Pulmonary artery endothelial cell (primary cell): ENCODE measurements around the gene VENTX. TPM values are rescaled to one million over a fixed set of nuclear protein-coding genes. Genes with fewer than 3 reads are reported as not detected.

Experiments
- DNase-seq: peaks from one replicate; pipeline ENCODE4 v3.0.0-alpha.2; 2011; ENCODE audit warnings: low read depth, low spot score
- total RNA-seq: library from RNA; depleted of rRNA; stranded (reverse); fragments of >200 nt; gene quantifications from 2 replicates; pipeline ENCODE4 v1.2.3, GENCODE V29; 2014

VENTX gene
- total RNA-seq, 1 donor from 2014 or later, result not detected

DNA sequence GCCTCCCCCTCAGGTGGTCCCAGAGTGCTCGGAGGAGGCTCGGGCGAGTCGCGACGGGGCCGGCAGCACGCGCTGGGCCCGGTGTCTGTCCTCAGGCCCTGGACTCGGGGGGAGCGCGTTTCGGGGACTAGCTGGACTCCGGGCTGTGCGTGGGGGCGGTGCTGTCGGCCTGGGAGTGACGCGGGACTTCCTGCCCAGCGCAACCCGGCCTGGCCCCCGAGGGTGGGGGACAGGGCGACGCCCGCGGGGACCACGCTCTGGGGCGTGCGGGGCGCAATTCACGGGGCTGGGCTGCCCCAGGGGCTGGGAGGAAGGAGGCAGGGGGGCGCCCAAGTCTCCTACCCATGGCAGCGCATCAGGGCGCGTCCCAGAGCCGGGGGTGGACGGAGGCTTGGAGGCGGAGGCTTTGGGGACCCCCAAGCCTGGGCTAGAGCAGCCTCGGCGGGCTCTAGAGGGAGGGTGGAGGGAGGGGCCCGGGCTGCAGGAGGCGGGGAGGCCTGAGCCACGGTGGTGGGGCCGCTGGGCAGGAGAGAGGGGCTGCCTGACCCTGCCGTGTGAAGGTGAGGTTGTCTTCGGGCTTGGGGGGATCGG, 2.3 kb upstream of the VENTX start:
- DNase-seq, result no peak

DNA sequence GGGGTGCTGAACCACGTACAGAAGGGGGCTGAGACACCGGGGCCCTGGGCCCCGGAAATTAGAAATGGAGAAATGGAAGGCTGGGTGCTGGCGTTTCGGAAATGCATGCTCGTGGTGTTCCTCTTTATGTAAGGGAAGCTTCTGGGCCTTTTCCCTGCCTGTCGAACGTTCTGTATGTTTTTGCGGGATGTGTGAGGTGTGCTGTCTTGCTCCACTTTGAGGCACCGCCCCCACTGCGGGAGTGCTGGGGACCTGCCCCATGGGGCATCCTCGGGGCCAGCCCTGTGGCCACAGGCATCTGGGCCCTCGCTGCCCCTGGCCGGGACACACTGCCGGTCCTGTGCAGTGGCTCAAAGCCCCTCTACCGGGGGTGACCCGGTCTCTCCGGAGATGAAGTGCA, 1.7 kb upstream of the VENTX start:
- no peak for DNase-seq

DNA sequence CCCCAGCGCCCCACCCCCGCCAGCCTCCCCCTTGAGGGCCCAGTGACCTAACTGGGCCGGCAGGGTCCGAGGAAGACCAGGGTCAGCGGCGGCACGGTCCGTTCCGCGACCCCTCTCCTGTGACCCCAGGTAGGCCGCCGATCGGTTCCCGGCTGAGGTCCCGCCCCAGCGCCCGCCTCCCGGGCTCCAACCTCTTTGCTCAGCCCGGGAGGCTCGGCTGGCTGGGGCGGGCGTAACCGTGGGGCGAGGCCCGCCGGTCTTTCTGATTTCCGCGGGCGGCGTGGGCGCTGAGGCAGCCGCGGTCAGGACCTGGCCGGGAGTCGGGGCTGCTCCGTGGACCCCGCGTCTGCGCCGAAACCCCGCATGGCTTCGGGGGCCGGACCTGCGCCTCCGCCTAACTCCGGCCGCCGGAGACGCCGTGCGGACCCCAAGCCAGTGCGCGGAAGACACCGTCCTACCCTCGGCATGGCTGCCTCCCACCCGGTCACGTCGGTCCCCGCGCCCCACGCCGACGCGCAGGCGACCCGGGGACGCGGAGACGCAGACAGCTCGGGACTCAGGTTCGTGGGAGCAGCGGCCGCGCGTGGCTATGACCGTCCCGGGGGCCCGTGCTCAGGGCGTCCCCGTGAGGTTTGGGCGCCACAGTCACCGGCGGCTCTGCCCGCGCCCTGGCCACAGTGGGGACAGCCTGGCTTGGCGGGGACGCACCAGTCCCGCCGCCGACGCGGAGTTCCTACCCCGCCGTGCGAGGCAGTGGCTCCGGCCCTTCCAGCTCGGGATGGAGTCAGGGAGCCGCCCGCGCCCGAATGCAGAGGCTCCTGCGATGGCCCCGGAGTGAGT, 1.0 kb upstream of the VENTX start:
- no peak for DNase-seq

DNA sequence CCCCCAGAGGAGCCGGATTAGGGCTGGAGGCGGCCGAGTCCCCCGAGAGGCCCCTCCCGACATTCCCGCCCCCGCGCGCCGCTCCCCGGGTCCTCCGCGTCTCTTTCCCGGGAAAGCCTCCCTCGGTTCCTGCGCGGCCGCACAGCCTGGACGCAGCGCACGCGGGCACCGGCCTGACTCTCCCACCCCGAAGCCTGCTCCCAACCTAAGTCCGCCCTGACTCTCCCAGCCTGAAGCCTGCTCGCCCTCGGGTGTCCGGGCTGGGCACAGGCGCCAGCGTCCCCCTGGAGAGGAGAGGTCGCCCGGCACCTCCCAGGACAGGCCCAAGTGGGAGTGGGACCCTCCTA, 441 bp upstream of the VENTX start:
- no peak for DNase-seq

DNA sequence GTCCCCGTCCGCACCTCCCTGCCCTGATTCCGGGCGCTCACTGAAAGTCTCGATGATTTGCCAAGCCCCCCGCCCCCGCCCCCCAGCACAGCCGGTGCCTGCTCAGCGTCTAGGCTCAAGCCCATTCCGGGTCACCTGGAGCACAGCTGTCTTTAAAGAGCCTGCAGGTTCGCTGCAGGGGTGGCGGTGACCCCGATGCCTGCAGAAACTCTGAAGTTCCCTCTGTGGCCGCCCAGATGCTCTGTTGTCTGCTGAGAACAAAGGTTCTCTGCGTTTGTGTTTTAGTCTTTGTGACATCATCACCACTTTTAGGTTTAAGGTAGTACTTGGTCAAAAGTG, 780 bp downstream of the VENTX start:
- DNase-seq, result no peak

DNA sequence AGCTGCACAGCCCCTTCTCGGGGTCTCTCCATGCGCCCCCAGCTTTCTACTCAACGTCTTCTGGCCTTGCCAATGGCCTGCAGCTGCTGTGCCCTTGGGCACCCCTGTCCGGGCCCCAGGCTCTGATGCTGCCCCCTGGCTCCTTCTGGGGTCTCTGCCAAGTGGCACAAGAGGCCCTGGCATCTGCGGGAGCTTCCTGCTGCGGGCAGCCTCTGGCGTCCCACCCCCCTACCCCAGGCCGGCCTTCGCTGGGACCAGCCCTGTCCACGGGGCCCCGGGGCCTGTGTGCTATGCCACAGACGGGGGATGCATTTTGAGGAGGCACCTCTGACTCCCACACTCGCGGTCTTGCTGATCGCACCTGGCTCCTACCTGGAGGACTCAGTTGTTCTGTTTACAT, 2.3 kb downstream of the VENTX start:
- DNase-seq, result no peak

DNA sequence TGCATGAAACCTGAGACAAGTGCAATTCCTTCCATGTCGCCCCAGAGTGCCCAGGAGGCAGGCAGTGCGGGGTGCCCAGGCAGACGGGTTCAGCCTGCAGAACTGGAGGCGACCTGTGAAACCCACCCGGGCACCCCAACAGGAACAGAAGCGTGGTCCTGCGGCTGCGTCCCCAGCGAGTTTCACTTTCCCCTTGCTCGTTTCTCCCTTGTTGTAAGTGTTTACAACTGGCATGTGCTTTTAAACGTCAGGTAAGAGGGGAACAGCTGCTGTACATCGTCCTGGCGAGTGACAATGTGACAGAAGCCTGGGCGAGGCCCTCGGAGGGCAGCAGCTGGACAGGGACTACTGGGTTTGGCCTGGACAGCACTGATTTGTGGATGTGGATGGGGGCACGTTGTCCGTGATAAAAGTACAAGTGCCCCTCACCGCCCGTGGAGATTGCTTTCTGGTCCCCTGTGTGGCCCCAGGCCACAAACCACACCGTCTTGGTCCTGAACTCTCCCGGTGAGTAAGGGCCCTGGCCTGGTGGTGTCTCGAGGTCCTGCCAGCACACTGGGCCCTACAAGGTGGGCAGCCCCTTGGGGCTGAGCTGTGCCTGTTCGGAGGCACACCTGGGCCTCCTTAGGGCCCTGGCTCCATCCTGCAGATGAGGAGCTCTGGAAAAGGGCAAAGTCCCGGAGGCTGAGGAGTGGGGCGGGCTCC, 4.0 kb downstream of the VENTX start:
- no peak for DNase-seq

DNA sequence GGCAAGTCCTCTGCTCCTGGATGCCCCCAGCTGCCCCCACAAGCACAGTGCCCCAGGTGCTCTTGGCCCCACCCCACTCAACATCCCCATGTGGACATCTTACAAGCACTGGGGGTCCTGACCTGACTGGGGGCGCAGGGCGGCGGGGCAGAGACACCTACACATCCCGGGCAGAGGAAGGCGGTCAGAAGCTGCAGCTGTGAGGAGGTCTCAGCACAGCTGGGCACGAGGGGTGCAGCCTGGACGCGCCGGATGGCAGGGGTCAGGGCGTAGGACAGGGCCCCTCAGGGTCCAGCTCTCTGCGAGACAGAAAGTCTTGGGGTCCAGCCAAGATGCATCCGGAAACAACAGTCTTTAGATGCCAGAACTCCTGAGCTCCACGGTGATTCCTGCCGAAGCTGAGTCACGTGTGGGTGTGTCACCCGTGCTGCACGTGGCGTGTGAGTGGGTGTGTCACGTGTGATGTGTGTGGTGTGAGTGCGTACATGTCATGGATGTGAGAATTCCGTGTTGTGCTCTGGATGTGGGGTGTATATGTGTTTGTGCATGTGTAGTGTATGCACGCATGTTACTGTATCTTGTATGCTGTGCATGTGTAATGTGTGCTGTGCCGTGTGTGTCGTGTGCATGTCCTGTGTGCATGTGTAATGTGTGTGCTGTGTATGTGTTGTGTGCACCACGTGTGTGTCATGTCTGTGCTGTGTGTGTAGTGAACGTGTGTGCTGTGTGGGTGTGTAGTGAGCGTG, 5.1 kb downstream of the VENTX start:
- DNase-seq, result no peak

DNA sequence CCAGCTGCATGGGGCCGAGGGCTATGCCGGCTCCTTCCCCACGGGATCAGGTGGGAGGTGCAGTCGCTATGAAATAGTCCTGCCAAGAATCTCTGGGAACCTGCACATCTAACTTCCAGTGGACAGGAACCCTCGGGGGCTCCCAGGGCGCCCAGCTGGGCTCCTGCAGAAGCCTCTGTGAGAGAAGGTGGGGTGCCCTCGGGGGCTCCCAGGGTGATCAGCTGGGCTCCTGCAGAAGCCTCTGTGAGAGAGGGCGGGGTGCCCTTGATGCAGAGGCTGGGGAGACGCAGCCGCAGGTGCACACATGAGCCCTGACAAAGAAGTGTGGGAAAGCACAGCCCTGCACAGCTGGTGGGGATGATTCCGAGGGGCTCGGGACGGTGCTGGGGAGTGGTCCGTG, 5.9 kb downstream of the VENTX start:
- no peak for DNase-seq

DNA sequence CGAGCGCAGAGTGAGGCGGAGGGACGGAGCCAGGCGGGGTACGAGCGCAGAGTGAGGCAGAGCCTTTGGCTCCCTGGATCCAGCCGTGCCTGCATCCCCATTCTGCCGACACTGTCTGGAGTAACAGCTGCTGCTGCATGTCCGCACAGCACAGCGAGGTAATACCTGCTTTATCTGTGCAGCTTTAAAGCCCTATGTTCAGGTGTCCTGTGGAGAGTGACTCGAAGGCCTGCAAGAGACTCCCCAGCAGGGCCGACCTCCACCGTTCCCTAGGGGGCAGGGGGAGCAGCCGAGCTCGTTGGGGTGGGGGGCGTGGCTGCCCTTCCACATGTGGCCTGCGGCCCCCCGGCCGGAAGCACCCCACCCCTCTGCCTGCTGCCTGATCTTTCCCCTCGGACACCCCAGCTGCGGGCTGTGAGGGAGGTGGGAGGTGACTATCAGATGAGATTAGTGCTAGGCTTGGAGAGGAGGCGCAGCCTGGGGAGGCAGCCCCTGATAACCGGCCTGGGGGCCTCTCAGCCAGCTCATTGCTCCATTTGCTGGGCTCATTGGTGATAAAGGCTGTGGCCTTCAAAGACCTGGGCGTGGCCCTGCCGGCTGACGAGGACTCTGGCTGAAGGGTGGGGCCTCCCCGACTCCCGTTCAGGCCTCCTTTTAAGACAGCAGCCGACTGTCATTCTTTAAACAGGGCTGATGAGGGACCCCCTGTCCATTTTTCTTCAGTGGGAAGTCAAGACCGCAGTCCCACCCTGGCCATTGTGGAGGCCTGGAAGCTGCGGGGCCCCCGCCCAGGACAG, 8.0 kb downstream of the VENTX start:
- DNase-seq, result no peak

DNA sequence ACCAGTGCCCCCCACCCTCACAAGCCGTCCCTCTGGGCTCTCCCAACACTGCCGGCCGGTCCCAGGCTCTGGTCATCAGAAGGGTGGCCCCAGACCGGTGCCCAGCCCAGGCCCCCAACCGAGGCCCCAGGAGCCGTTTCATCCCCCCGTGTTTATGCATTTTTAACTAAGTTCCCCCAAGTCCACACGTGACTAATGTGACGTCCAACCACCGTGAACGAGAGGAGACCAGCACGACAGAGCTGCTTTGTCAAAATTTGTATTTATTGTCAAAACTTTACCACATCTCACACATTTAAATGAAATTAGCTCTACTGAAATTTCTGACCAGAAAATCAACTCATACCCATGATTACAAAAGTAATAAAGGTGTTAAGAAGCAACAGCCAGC, 8.6 kb downstream of the VENTX start:
- no peak for DNase-seq

DNA sequence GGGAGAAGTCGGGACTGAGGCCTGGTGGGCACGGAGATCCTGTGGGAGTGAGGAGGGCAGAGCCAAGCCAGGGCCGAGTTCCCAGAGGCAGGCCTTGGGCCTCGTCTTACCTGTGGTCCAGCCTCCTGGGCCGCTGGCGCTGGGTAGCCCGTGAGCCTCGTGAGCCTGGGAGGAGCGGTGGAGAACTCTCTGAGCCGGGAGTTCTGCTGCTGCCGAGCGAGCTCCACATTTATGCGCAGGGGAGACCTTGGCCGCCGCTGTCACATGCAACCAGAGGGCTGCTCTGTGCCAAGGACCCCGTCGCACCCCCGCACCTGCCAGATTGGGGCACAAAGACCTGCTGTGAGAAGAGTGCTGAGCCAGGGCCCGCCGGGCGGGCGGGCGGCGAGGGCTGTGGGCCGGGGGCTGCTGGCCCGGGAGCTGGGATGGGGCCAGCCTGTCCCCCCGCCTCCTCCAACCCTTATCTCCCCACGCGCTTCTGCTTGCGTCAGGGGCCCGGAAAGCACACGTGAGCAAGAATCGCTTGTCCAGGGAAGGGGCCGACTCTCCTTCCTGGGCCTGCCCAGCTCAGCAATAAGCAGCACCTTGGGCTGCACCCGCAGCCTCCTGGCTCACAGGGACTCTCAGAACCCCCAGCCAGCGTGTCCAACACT, 10.2 kb downstream of the VENTX start:
- DNase-seq, result no peak

DNA sequence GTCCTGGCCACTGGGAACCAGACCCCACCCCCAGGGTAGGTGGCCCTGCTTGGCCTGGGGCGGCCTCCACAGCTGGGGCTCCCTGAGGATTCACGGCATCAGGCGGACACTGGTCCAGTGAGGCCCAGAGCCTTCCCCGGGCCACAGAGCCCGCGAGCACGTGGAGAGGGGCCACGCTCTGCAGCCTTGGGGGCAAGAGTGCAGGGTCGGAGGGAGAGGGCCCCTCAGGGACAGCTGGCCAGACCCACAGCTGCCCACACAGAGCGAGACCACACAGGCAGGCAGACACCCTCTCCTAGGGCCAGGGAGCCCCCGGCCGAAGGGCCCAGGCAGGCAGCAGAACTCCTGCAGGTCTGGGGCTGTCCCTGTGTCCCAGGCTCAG, 10.7 kb downstream of the VENTX start:
- DNase-seq, result no peak

DNA sequence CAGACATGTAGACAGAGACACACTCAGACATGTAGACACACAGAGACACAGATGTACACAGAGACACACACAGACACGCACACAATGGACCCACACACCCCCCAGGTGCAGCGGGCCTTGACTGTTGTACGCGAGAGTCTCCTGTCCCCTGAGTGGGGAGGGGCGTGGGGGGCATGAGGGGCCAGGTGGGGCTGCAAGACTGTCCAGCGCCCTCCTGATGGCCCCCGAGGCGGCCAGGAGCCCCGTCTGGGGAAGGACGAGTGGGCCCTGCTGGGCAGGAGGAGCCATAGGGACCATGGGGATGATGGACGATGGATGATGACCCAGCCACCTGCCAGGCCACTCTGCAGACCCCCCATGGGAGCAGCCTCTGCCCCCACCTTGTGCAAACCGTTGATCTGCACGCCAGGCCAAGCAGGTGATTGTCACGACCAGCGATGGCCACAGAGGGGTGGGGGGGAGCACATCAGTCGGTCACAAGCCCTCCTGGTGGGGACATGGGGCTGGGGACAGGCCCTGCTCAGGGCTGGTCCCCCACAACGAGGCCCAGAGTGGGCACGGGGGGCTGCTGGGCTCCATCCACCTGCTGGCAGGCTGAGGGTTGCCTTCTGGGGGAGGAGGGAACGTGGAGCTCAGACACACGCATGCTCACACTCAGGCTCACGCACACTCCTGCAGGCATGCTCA, 11.6 kb downstream of the VENTX start:
- no peak for DNase-seq

DNA sequence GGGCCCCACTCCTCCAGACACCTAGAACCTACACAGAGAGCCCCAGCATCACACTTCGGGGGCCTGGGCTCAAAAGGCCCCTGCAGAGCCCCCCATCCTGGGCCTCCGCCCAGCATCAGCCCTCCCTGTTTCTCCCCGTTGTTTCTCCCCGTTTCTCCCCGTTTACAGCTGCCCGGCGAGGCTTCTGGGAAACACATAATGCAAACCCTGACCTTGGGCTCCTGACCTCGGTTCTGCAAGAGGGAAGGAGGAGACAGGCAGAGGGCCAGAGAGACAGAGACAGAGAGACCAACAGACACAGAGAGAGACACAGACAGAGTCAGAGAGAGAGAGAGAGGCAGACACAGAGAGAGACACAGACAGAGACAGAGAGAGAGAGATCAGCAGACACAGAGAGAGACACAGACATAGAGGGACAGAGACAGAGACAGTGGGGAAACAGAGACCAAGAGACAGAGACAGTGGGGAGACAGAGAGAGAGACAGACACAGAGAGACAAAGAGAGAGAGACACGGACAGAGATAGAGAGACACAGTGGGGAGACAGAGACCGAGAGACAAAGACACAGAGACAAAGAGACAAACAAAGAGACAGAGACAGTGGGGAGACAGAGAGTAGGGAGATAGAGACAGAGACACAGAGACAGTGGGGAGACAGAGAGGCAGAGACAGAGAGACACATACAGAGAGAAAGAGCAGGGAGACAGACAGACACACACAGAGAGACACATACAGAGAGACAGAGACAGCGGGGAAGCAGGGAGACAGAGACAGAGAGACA, 12.5 kb downstream of the VENTX start:
- DNase-seq, result no peak

DNA sequence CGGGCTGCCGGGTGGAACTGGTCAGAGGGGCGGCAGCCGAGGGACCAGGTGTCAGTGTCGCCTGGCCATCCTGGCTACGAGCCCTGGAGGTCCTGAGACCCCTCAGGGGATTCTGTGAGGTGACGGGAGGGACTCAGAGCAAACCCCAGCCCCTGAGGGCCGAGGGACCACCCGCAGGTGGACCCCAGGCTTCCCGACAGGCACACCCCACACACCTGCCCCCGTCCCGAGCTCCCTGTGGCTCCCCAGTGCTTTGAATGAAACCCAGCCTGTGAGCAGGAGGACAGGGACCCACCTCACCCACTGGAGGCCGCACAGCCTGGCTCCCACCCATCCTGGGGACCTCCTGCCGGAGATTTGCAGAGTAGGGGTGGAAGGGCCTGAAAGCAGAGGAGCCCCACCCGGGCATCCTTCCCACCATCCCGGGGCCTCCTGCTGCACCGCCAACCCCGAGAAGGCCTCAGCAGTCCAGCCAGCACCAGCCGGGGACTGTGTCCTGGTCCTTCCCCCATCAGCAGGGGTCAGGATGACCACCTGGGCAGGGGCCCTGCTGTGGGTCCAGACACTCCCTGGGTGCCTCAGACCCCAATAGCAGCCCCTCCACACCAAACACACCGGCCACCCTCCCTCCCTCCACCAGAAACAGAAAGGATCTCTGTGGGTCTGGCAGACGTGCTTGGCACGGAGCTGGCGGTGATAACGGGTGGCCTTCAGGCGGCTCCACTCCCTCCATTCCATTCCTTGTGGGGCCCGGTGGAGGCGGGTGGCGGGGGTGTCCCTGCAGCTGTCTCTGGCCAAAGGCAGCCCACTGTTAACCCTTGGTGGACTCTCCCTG, 13.9 kb downstream of the VENTX start:
- no peak for DNase-seq

DNA sequence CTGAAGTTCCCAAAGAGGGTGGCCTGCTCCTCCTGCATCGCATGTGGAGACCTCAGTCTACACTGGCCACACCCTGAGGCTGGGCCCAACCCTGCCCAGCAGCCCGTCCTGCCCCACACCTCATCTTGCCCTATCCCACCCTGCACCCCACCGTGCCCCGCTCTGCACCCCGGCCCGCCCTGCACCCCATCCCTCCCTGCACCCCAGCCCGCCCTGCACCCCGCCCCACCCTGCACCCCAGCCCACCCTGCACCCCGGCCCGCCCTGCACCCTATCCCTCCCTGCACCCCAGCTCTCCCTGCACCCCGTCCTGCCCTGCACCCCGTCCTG, 14.5 kb downstream of the VENTX start:
- DNase-seq, result no peak

DNA sequence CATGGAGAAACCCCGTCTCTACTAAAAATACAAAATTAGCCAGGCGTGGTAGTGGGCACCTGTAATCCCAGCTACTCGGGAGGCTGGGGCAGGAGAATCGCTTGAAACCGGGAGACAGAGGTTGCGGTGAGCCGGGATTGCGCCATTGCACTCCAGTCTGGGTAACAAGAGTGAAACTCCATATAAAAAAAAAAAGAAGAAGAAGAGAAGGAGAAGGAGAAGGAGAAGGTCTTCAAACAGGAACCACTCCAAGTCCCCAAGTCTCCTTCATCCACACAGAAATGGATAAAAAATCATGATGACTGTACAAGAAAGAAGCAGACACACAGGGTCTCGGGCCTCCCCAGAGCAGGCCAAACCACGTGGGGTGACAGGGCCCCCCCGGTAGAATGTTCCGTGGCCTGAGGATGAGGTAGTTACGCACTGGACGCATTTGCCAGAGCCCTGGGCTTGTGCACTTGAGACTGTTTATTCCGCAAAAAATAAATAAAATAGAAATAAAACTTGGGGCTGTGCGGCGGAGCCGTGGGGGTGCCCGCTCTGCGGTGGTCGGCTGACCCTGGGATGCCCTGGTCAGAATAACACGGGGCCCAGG, 15.8 kb downstream of the VENTX start:
- no peak for DNase-seq
